Urothelium cell line (cell line): ENCODE data around the gene PRKAG2.

Experiments used
- DNase-seq: peaks from one replicate; pipeline ENCODE4 v3.0.0; 2011; ENCODE audit warnings: low spot score, mixed read lengths
- FAIRE-seq: peaks from 2 replicates; lab custom pipeline; 2011; peaks lifted over from hg19 to GRCh38; lab: Jason Lieb, UNC

PRKAG2 gene

GRCh38 chr7:151666886-151667285 is 210.0 kb downstream of the PRKAG2 start:
- DNase-seq (no peak), FAIRE-seq (no peak)

DNA sequence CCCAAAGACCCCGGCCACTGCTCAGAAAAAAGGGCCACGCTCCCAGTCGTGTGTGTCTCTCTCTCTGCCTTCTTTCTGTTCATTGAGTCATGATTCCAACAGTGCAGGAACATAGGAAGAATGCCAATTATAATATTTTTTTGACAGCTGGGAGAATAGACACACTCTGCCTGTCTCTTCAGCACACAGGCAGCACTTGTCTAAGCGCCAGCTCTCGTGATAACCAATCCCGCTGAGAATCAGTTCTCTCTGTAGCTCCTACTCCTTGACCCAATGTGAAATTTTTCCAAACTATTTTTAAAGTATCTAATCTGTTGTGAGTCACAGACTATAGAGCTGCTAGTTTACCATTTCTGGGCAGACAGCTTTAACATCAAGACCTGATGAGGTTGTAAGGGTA is 211.5 kb downstream of the PRKAG2 start:
- DNase-seq (no peak), FAIRE-seq (no peak)

- FAIRE-seq, result no peak
- DNase-seq, result no peak
These were observed 212.6 kb downstream of the PRKAG2 start for GRCh38 chr7:151664268-151664667.

- DNase-seq (no peak), FAIRE-seq (no peak)
These were observed 213.4 kb downstream of the PRKAG2 start for GRCh38 chr7:151663382-151664100.

DNA sequence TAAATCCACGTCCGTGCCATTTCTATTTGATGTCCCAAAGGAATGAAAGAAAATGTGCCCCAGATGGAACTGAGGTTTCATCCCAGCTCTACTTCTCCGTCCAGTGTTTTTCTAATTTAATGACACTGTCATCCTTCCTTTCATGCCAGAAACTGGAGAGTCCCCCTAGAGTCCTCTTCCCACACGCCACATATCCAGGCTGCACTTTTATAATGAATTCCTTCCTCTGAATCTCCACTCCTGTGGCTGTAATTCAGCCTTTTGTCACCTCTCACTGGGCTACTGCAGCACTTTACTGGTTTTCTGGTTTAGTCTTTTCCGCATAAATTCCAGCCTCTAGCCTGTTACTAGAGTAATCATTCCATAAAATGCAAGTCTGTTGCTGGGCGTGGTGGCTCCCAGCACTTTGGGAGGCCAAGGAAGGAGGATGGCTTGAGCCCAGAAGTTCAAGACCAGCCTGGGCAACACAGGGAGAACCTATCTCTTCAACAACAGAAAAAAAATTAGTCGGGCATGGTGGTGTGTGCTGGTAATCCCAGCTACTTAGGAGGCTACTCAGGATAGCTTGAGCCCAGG is 214.6 kb downstream of the PRKAG2 start:
- DNase-seq, result no peak
- FAIRE-seq, result no peak

DNA sequence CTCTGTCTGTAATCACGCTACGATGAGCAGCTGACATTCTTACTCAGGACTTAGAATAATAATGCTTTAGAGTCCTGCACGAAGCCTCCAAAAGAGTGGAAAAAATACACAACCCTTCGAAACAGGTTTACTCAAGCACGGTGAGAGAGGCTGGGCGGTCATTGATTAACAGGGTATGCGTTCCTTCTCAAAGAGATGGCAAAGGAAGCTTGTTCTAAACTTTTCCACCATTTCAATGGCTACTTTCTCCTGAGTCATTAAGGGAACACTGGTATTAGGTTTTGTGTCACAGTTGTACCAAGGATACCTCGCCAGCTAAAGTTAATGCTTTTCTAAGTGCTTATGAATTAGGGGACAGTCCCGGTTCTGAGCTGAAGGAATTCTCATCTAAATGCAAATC is 215.3 kb downstream of the PRKAG2 start:
- DNase-seq (no peak), FAIRE-seq (no peak)

GRCh38 chr7:151660141-151660540 is 216.8 kb downstream of the PRKAG2 start:
- FAIRE-seq (no peak), DNase-seq (no peak)

DNA sequence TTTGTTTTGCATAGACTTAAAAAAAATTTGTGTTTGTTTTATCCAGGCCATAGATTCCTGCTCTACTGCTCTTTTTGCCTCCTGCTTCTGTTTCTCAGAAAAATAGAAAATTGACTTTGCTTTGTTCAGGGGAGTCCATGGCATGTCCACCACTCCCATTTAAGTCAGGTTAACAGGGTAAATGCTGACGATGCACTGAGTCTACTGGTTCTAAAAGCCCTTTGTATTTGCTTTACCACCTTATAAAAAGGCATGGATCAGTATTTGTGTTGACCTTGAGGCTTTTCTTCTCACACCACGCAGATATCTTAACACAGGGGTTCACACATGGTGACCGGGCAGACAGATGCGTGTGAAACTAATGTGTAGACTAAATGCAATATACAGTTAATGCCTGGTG is 217.7 kb downstream of the PRKAG2 start:
- FAIRE-seq (no peak), DNase-seq (no peak)

- DNase-seq, result no peak
- no peak for FAIRE-seq
These were observed 218.1 kb downstream of the PRKAG2 start for GRCh38 chr7:151658778-151659177.

GRCh38 chr7:151657173-151657572 is 219.7 kb downstream of the PRKAG2 start:
- no peak for DNase-seq
- FAIRE-seq, result no peak

DNA sequence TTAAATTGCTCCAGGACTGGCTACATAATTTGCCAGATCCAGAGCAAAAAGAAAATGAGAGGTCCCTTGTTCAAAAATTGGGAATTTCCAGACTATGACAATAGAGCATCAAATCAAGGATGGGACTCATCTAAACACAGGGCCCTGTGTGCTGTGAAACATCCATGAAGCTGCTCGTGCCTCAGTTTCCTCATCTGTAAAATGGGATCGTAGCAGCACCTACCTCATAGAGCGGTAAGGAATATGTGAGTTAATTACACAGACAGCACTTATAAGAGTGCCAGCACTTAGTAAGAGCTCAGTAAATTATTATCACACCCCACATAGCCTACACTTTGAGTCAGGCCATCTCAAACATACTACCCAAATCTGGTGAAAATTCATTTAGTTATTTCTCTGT is 221.4 kb downstream of the PRKAG2 start:
- FAIRE-seq (no peak), DNase-seq (no peak)

DNA sequence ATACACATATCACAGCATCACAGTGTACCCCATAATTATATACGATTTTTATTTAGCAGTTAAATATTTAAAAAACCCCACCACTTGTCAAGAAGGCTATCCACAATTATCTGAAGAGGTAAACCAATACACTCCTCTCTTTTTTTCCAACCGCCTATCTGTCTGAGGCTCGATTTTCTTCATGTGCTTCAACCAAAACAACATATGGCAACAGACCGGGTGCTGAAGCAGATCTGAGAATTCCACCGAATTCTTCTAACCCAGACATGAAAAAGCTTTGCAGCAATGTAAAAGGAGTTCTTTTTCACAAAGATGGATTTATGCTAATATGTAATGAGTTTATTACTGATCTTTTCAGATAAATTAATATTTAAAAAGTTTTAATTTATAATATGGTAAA is 224.8 kb downstream of the PRKAG2 start:
- no peak for FAIRE-seq
- DNase-seq, result no peak

DNA sequence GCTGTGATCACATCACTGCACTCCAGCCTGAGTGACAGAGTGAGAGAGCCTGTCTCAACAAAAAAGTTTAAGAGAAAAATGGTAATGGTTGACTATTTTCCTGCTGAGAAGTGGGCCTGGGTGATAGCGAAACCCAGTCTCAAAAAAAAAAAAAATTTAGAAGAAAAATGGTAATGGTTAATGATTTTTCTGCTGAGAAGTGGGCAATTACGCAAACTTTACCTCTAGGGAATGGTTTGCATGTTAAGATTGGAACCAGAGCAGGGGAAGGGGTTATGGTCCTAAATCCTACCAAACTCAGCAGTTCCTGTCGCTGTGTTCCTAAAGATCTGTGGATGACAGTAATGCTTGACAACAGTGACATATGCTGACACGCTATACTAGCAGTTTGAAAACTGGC is 226.8 kb downstream of the PRKAG2 start:
- FAIRE-seq (no peak), DNase-seq (no peak)

GRCh38 chr7:151648429-151648828 is 228.5 kb downstream of the PRKAG2 start:
- FAIRE-seq (no peak), DNase-seq (no peak)

GRCh38 chr7:151647874-151648273 is 229.0 kb downstream of the PRKAG2 start:
- FAIRE-seq (no peak), DNase-seq (no peak)

GRCh38 chr7:151647006-151647405 is 229.9 kb downstream of the PRKAG2 start:
- DNase-seq (no peak), FAIRE-seq (no peak)

DNA sequence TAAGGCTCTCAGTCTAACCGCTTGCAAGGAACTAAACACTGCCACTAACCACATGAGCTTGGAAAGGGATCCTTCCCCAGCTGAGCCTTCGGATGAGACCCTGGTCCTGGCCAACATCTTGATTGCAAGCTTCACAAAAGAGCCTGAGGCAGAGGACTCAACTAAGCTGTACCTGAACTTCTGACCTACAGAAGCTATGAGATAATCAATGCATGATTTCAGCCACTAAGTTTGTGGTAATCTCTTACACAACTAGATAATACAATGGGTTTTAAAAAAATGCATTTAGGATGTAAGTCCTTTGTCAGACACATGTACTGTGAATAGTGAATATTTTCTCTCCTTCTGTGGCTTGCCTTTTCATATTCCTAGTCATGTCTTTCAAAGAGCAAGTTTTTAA is 231.6 kb downstream of the PRKAG2 start:
- no peak for FAIRE-seq
- DNase-seq, result no peak

DNA sequence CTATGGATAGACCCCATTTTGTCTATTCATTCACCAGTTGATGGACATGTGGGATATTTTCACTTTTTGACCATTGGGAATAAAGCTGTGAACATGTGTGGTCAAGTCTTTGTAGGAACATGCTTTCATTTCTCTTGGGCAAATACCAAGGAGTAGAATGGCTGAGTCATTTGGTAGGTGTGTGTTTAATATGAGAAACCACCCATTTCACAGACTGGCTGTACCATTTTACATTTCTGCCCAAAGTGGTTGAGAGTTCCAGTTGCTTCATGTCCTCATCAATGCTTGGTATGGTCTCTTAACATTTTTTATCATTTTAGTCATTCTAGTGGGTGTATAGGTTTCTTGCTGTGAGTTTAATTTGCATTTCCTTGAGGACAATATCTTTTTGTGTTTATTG is 232.4 kb downstream of the PRKAG2 start:
- no peak for FAIRE-seq
- DNase-seq, result no peak

DNA sequence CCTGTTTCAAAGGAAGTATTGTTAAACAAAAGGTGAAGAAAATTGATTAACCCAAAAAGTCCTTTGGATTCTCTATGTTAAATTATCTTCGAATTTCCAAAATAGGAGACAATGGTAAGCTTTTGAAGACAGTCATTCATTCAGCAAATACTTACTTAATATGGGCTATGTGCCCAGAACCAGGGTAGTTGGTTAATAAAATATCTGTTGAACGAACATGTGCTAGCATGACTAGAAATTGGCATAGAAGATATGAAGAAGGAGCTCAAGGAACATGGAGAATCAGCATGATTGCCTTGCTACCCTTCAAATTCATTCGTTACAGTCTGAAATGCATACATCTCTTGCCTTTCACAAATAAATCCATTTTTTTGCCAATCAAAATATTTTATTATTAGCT is 234.2 kb downstream of the PRKAG2 start:
- no peak for FAIRE-seq
- no peak for DNase-seq

- DNase-seq, result no peak
- FAIRE-seq, result no peak
These were observed 235.3 kb downstream of the PRKAG2 start for GRCh38 chr7:151641587-151641986.

DNA sequence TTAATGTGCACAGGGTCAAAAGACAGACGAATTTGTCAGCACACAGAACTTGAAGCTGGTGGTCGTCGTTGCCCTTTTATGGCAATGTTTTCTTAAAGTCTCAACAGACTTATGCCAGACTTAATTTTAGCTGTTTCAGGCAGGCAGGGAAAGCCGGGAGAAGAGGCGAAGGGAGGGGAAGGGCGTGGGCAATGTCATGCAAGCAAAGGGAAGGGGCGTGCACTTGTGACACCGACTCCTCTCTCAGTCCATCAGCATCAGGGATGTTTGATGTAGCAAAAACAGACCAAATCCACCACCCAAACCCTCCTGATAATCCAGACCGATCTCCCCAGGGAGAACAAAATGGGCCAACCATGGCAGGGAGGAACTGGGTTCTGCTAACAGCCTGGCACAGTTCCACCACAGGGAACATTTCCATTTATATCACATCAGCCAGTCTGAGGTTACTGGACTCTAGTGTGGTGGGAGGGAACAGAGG is 239.1 kb downstream of the PRKAG2 start:
- DNase-seq (no peak), FAIRE-seq (no peak)

DNA sequence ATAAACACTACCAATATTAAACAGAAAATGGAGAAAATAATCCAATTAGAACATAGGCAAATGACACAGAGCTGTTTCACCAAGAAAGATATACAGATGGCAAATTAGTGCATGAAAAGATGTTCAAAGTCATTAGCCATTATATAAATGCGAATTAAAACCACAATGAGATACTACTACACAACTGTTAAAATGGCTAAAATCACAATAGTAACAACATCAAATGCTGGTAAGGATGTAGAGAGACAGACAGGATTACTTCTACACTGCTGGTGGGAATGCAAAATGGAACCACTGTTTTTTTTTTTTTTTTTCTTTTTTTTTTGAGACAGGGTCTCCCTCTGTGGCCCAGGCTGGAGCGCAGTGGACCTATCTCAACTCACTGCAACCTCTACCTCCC is 242.3 kb downstream of the PRKAG2 start:
- FAIRE-seq (no peak), DNase-seq (no peak)

DNA sequence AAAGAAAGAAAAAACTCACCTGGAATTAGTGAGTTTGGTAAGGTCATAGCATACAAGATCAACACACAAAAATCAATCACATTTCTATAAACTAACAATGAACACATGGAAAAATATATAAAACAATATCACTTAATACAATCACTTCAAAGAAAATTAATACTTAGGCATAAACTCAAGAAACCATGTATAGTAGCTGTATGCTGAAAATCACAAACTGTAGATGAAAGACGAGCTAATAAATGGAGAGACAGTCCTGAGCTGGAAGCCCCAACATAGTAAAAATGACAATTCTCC is 243.5 kb downstream of the PRKAG2 start:
- FAIRE-seq (no peak), DNase-seq (no peak)
